D341Med (cell line): Measurements from ENCODE around the gene MTRF1.
"Not testable (repeated sequence)": the region's sequence is repeated elsewhere in the genome, so short reads cannot be mapped to it uniquely, and the experiment has no call there.

ENCODE experiments used
- DNase-seq: peaks from one replicate; pipeline ENCODE4 v3.0.0; 2012; ENCODE audit warnings: low spot score

MTRF1 gene

GRCh38 chr13:41279156-41279555 is 15.8 kb upstream of the MTRF1 start:
- not testable (repeated sequence) for DNase-seq

- DNase-seq, result no peak
Measured at GRCh38 chr13:41276824-41277223, 13.4 kb upstream of the MTRF1 start.

- no peak for DNase-seq
Measured at GRCh38 chr13:41274881-41275280, 11.5 kb upstream of the MTRF1 start.

- DNase-seq, result no peak
Measured at GRCh38 chr13:41273831-41274441, 10.6 kb upstream of the MTRF1 start.

GRCh38 chr13:41271456-41272285 is 8.3 kb upstream of the MTRF1 start:
- DNase-seq, result no peak

- no peak for DNase-seq
Measured at GRCh38 chr13:41268764-41269163, 5.4 kb upstream of the MTRF1 start.

GRCh38 chr13:41267106-41267505 is 3.7 kb upstream of the MTRF1 start:
- DNase-seq, result no peak

- DNase-seq, result no peak
Measured at GRCh38 chr13:41259875-41260501, 3.4 kb downstream of the MTRF1 start.

- DNase-seq, result no peak
Measured at GRCh38 chr13:41257535-41257934, 5.8 kb downstream of the MTRF1 start.

GRCh38 chr13:41254902-41255301 is 8.5 kb downstream of the MTRF1 start:
- DNase-seq, result no peak

- no peak for DNase-seq
Measured at GRCh38 chr13:41250993-41251392, 12.4 kb downstream of the MTRF1 start.

- no peak for DNase-seq
Measured at GRCh38 chr13:41246969-41247680, 16.3 kb downstream of the MTRF1 start.

GRCh38 chr13:41244556-41244955 is 18.8 kb downstream of the MTRF1 start:
- no peak for DNase-seq

- no peak for DNase-seq
Measured at GRCh38 chr13:41241626-41242025, 21.8 kb downstream of the MTRF1 start.

GRCh38 chr13:41236369-41236768 is 27.0 kb downstream of the MTRF1 start:
- DNase-seq, result no peak

GRCh38 chr13:41232578-41233480 is 30.5 kb downstream of the MTRF1 start:
- DNase-seq, result no peak

GRCh38 chr13:41231786-41232185 is 31.6 kb downstream of the MTRF1 start:
- DNase-seq, result no peak

- no peak for DNase-seq
Measured at GRCh38 chr13:41231025-41231677, 32.2 kb downstream of the MTRF1 start.

GRCh38 chr13:41229356-41229755 is 34.0 kb downstream of the MTRF1 start:
- no peak for DNase-seq

GRCh38 chr13:41224113-41225110 is 39.0 kb downstream of the MTRF1 start:
- no peak for DNase-seq
